HG02763 (cell line): Measurements from ENCODE around the gene KRT16.
"Not testable (repeated sequence)": the region's sequence is repeated elsewhere in the genome, so short reads cannot be mapped to it uniquely, and the experiment has no call there.

Experiments used
- ATAC-seq: cut with Tn5 transposase; IDR thresholded peaks from one replicate; pipeline ENCODE4 v1.9.1; 2021; ENCODE audit warnings: mild to moderate bottlenecking, moderate library complexity; ENCODE audit not compliant: unreplicated experiment

The KRT16 gene

DNA sequence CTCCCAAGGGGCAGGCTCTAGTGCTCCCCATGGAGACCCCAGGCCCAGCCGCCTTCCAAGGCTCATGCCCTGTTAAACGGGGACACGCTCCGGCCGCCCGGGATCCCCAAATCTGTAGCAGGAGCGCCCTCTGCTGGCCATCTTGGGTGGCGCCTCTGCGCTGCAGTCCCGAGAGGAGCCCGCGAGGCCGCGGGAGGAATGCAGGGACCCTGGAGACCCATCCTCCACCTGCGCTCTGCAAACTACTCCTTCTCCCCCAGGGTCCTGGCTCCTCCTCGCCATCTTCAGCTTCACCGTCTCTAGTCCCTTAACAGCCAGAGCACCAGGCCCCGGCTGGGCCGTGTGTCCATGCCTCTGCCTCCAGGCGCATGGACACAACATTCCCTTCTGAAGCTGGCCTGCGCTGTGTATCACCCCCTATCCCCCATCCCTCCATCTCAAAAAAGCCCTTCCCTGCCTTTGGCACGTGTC, 35.4 kb upstream of the KRT16 start:
- ATAC-seq = no peak

DNA sequence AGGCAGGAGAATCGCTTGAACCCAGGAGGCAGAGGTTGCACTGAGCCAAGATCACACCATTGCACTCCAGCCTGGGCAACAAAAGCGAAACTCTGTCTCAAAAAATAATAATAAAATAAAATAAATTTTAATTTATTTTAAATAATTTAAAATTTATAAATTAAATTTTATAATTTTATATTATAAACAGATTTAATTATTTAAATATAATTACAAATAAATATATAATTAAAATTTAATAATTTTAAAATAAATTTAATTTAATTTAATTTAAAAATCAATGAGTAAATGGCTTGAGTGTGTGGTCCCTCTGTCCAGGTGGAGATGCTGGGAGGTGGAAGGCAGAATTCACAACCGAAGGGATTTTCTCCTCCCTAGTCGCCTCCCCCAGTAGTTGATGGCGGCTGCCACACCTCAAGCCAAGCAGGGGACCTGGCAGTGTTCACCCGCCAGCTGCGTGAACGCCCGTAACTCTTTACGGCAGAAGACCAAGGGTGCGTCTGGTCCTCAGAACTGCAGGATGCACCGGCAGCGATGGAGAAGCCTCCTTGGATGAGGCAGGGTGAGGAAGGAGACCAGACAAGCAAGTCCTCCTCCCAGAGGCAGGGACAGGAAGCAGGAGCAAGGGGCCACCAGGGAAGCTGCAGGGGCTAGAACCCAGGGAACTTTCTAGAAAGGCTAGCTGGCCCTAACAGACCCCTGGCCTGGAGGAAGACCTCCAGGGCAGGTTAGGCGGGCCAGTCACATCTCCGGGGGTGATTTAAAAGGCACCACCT, 34.7 kb upstream of the KRT16 start:
- ATAC-seq = no peak

DNA sequence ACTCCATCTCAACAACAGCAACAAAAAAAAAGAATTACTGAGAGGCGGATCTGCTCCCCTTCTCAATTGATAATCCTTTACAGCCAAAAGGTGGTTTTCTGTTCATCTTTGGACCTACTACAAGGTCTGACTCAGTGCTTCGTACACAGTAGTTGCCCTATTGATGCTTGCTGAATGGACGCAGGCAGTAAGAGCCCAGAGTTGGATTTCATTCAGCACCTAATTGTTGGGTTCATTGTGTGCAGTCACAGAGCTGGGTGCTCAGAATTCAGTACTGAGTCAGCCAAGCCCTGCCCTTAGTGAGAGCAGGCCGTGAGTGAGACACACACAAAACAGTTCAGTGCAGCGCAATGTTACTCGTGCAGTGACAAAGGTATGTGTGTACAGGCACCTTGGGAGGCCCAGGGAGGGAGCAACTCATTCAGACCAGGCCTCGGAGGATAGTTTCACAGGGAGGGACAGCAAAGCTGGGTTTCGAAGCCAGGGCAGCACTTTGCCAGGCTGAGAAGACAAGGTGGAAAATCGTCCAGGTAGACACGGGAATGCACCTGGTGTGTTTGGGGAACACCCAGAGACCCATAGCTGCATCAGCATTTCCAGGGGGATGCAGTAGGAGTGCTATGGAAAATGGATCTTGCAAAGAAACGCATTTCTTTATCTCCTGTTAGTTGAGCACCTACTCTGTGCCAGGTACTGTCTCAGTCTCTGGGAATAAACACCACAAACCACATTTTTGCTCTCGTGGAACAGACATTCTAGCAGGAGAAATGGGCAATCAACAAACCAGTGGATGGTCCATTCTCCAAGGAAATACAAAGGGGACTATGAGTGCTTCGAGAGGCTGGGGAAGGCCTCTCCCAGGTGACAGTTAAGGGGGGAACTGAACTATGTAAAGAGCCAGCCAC, 29.9 kb upstream of the KRT16 start:
- ATAC-seq = no peak

DNA sequence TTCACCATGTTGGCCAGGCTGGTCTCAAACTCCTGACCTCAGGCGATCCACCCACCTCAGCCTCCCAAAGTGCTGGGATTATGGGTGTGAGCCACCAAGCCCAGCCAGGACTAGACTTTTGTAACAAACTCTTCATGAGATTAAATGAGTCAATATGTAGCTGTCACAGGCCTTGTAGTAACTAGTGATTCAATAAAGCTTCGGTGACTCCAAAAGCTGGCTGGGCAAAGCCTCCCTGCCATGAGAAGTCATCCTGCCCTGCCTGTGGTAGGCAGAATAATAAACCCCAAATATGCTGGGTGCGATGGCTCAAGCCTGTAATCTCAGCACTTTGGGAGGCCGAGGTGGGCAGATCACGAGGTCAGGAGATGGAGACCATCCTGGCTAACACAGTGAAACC, 28.0 kb upstream of the KRT16 start:
- not testable (repeated sequence) for ATAC-seq

DNA sequence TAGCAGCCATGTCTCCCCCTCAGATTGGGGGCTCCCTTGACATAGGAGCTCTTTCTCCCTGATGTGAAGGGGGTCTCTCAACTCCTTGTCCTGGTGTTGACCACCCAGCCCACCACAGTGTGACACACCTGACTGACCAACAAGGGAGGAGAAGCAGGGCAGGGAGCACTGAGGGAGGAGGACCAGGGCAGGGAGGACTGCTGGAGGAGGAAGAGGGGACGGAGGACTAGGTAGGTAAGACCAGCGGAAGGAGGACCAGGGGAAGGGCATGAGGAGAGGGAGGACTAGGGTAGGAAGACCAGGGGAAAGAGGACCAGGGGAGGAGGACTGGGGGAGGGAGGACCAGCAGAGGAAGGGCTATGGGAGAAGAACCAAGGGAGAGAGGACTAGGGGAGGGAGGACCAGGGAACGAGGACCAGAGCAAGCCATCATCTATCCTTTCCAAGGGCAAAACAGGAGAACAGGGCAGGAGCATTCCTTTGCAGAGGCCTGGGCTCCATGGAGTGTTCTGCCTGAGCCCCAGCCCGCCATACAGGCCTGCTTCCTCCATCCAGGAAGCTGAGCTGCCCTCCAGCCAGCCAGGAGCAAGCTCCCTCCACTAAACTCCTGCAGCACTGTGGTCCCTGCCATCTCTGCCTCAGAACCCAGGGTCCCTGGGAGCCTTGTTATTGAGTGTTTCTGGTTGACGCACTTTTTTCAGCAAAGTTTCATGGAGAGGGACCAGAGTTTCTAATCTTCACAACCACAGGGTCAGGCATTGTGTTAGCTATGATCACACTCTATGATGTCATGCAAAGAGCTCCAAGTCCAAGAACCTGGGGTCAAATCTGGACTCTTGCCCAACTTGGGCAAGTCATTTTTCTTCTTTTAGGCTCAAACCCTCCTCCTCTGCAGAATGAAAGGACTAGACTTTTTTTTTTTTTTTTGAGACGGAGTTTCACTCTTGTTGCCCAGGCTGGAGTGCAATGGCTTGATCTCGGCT, 27.2 kb upstream of the KRT16 start:
- ATAC-seq = no peak

DNA sequence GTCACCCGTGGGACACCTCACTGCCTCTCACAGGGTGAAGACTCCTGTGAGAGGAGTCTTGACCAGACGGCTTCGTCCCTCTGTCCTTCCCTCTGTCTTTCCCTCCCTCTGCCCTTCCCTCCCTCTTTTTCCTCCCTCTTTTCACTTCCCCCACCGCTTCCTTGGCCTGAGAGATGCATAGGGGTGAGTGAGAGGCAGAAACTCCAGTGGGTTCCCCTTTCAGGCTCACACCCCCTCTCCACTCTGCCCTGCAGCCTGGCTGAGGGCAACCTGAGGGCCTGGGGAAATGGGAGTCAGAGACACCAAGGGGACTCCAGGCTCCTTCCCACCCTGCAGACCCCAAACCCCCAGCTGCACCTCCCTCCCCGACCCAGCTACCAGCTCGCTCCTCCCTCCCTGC, 26.4 kb upstream of the KRT16 start:
- ATAC-seq = no peak

DNA sequence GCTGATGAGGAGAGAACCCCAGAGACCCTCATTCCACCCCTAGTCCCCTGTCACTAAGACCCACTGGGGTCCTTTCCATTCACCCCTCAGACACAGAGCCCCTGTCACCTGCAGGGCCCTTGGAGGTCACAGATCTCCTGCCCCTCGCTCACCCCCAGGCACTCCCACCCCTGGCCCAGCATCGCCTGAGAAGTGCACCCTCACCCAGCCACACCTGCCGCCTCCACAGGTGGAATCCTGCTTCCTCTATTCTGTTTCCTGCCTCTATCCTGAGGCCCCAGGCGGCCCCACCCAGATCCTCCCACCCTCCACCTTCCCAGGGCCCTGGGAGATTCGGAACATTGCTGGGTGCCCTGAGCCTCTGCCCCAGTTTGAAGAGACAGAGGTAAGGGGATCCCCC, 25.6 kb upstream of the KRT16 start:
- ATAC-seq = no peak

DNA sequence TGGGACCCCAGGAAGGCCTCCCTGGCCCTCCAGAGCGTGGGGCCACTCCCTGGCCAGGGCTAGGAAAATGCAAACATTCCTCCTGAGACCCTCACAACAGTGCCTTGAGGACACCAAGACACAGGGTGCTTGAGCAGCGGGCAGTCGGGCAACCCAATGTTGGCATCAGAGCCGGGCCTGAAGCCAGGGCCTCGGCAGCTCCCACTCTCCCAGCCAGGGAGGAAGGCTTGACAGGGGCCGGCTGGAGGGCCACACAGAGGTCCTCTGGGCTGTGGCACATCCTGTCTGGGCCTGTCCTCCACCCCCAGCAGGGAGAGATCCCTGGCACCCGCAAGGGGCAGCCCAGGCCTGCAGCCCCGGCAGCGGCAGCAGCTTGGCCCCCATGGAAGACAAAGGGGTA, 24.1 kb upstream of the KRT16 start:
- no peak for ATAC-seq

DNA sequence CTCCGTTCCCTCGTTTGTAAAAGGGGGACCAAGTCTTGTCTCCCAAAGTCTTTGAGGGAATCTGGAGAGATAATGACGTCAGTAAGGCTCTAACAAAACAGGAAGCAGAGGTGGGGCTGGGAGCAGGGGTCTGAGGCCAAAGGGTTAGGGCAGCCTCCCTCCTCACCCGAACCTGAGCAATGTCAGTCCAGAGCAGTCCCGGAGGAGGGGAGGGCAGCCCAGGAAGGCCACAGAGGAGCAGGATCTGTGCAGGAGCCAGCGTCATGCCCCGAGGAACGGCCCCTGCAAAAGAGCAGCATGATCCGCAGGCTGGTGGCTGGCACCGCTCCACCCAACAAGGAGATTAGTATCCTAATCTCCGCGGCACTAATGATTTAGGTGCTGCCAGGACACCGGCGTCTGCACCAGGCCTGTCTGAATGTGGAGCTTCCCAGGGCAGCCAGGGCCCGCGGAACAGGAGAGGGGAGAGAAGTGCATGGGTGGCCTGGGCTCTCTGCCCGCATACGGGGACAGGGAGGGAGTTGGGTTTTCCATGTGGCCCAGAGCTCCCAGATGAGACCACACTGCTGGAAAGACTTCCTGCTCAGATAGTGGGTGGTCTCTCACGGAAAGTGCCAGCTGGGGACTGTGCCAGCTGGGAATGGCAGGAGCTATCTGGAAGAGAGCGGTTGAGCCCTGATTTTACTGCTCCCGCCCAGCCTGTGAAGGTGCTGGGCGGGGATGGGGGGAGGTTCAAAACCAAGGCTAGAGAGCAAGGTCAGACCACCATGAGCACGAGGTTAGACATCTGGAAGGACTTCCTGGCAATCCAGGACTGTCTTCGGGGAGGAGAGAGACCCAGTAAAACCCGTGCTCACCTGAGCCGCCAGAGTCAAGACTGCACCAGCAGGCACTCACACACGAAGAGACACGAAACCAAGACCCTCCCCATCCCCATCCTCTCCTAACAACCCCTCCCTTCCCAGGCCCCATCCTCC, 22.8 kb upstream of the KRT16 start:
- no peak for ATAC-seq

DNA sequence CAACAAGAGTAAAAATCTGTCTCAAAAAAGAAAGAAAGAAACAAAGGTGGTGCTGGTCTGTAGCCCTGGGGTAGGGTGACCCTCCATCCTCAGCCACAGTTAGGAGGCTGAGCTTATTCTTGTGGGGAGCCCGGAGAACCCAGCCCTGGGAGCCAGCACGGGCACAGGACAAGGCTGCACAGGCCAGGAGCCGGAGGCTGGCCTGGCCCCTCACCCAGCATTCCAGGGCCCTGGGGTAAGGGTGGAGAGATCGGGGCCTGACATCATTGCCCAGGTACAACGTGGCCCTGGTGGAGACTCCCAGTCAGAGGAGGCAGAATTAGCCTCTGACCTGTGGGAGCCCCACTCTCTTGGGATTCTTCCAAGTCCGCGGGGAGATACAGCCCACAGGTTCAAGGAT, 22.1 kb upstream of the KRT16 start:
- ATAC-seq = no peak

DNA sequence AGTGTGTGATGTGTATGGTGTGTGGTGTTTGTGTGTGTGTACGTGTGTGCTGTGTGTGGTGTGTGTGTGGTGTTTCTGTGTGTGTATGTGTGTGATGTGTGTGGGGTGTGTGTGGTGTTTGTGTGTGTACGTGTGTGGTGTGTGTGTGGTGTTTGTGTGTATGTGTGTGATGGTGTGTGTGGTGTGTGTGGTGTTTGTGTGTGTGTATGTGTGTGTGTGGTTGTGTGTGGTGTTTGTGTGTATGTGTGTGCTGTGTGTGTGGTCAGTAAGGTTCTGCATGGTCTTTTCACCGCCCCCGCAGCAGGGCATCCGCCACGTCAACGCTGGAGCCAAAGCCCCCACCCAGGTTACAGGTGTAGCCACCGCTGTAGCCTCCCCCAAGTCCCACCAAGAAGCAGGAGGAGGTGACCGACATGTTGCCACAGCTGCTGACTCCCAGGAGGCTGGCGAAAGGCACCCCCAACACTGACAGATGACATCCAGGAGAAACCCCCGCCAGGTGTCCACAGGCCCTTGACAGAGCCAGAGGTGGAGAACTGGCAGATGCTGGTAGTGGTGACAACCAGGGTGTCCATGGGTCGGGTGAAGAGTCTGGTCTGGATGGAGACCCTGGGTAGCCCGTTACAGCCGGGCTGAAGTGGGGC, 21.1 kb upstream of the KRT16 start:
- no peak for ATAC-seq

DNA sequence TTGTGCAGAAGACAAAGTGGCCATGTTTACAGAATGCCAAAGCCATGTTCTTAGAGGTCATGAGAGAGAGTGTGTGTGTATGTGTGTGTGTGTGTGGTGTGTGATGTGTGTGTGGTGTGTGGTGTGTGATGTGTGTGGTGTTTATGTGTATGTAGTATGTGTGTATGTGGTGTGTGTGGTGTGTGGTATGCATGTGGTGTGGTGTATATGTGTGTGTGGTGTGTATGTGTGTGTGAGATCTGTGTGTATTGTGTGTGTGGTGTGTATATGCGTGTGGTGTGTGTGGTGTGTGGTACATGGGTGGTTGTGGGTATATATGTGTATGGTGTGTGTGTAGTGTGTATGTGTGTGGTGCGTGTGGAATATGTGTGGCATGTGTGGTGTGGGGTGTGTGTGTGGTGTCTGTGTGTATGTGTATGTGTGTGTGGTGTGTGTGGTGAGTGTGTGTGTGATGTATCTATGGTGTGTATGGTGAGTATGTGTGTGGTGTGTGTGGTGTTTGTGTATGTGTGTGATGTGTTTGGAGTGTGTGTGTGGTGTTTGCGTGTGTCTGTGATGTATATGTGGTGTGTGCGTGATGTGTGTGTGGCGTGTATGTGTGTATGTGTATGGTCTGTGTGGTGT, 20.0 kb upstream of the KRT16 start:
- no peak for ATAC-seq

DNA sequence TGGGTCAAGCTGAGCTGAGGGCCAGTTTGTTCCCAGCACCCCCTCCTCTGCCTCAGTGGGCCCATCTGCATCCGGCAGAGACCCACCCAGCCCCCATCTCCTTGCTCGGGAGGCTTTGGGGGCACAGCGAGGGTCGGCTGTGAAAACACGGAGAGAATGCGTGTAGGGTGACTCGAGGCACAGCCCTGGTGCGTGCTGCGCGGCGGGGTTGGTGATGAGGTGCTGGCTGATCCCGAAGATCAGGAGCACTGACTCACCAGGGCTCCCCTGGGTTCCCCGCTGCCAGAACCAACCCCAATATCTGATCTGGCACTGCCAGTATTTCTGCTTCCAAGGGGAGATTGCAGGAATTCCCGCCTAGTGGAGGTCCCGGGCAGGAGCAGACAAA, 19.3 kb upstream of the KRT16 start:
- ATAC-seq = no peak

DNA sequence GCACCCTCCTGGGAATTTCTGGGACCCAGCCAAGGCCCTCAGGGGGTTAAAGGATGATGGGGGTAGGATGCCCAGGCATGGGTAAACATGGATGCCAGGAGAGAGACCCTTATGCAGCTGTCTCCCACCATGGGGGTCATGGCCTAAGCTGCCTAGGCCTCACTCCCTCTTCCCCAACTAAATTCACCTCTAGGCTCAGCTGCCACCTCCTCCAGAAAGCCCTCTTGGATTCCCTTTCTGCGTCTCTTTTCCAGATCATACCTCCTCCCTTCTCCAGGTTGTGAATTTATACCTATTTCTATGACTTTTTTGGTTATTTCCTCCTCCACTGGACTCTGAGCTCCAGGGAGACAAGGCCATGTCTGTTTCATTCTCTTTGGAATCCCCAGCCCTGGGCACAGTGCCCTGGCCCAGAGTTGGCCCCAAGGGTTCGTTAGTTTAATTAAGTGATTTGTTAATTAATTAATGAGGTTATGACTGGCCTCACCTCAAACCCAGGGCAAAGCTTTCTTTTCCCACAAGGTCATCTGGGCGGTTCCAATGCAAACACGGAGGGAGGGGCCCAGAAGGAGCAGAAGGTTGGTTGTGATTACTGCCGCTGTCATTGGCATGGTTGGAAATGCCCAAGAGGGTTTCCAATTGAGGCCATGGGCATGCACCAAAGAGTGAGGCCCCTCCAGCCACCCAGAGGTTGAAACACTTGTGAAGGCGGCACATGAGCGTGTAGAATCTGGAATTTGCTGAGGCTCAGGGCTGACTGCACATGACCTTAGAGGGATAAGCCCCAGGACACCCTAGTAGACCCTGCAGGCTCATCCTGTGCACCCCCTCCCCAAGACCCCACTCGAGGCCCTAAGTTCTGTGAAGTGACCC, 18.7 kb upstream of the KRT16 start:
- no peak for ATAC-seq

DNA sequence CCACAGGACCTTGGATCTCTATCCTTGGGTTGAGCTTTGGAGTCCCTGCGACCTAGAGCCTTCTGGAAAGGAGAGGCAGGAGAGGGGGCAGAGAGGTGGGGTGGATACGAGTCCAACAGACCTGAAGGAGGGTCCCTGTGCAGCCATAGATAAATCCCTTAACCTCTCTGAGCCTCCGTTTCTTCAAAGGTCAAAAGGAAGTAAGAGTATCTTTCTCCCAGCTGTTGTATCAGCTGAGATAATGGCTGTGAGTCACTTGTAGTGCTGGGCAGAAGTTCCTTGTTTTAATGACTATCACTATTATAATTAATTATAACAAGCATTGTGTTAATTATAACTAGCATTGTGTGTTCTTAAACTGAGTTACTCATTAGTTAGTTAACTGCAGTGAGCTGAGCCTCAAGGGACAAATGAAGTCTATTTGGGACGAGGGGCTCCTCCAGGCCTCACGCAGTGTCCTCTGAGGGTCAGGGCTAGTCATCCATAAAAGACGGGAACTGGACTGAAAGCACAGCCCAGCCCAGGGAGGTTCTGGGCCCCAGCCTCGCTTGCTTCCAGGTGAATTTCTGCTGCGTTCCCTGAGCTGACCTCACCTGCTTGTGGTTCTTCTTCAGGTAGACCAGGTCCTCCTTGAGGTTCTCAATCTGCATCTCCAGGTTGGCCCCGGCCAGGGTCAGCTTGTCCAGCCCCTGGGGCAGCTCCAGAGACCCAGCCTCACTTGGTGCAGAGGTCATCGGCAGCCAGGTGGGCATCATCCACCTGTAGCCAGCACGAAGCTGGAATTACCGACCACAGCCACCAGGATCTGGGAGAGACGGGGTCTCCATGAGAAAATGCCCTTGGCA, 17.5 kb upstream of the KRT16 start:
- ATAC-seq = no peak

DNA sequence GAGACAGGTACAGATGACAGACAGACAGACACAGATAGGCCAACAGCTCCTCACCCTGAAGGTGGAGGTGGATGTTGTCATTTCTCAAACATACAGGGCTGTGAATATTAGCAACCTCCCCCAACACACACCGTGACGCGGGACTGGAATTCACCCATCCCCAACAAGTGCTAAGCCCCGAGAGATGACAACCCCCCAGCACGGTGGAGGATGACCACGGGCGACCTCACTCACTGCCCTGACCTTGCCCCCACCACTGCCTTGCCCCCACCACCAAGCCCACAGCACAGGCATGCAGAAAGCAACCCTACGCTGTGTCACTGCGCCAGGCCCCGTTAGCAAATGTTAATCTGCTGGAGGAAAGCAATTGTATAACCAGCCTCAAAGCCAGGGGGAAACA, 16.7 kb upstream of the KRT16 start:
- ATAC-seq = no peak
